ENCODE results near the gene ASB8.
A peak's percentile ranks its signal among the peaks of the same experiment; 100 is the strongest.
"Not testable (repeated sequence)": the region's sequence is repeated elsewhere in the genome, so short reads cannot be mapped to it uniquely, and the experiment has no call there.

ASB8 gene

GRCh38 chr12:48142818-48143674, 14.3 kb downstream of the ASB8 start:
- FAIRE-seq (no peak), DNase-seq (ENCODE audit: low spot score) (no peak)

- FAIRE-seq (no peak), DNase-seq (ENCODE audit: low spot score) (no peak)
Measured at GRCh38 chr12:48135027-48135426, 22.3 kb downstream of the ASB8 start.

GRCh38 chr12:48132826-48133225, 24.5 kb downstream of the ASB8 start:
- FAIRE-seq (no peak), DNase-seq (ENCODE audit: low spot score) (no peak)

GRCh38 chr12:48131517-48131916, 25.8 kb downstream of the ASB8 start:
- DNase-seq (ENCODE audit: low spot score): no peak
- no peak for FAIRE-seq

- FAIRE-seq (no peak), DNase-seq (ENCODE audit: low spot score) (no peak)
Measured at GRCh38 chr12:48129376-48129775, 27.9 kb downstream of the ASB8 start.

GRCh38 chr12:48128800-48129199, 28.5 kb downstream of the ASB8 start:
- DNase-seq (ENCODE audit: low spot score) (no peak), FAIRE-seq (no peak)

GRCh38 chr12:48126953-48127630, 30.2 kb downstream of the ASB8 start:
- DNase-seq (ENCODE audit: low spot score) (no peak), FAIRE-seq (no peak)

- DNase-seq (ENCODE audit: low spot score): no peak
- FAIRE-seq: no peak
Measured at GRCh38 chr12:48125985-48126384, 31.3 kb downstream of the ASB8 start.

GRCh38 chr12:48125542-48125941, 31.8 kb downstream of the ASB8 start:
- not testable (repeated sequence) for FAIRE-seq; DNase-seq (ENCODE audit: low spot score)

GRCh38 chr12:48123169-48123568, 34.1 kb downstream of the ASB8 start:
- DNase-seq (ENCODE audit: low spot score): no peak
- no peak for FAIRE-seq

GRCh38 chr12:48122065-48122834, 35.1 kb downstream of the ASB8 start:
- no peak for FAIRE-seq
- DNase-seq (ENCODE audit: low spot score): no peak

GRCh38 chr12:48121522-48121921, 35.8 kb downstream of the ASB8 start:
- DNase-seq (ENCODE audit: low spot score) (no peak), FAIRE-seq (no peak)

- DNase-seq (ENCODE audit: low spot score) (no peak), FAIRE-seq (no peak)
Measured at GRCh38 chr12:48119834-48120195, 37.5 kb downstream of the ASB8 start.

- DNase-seq (ENCODE audit: low spot score) (peak; percentile 73), FAIRE-seq (peak; percentile 73)
Measured at GRCh38 chr12:48119078-48119833, 38.1 kb downstream of the ASB8 start, which contains the start of gene PFKM. Gene PFKM (plus strand): TSS chr12:48119364. CDS start chr12:48122775, 3,411 bp downstream.

- no peak for FAIRE-seq
- no peak for DNase-seq (ENCODE audit: low spot score)
Measured at GRCh38 chr12:48118284-48118871, 38.9 kb downstream of the ASB8 start.

- FAIRE-seq: no peak
- DNase-seq (ENCODE audit: low spot score): no peak
Measured at GRCh38 chr12:48115957-48116356, 41.4 kb downstream of the ASB8 start.

- FAIRE-seq; DNase-seq (ENCODE audit: low spot score): not testable (repeated sequence)
Measured at GRCh38 chr12:48111312-48111693, 46.0 kb downstream of the ASB8 start.

- FAIRE-seq (no peak), DNase-seq (ENCODE audit: low spot score) (no peak)
Measured at GRCh38 chr12:48110691-48111311, 46.5 kb downstream of the ASB8 start.

GRCh38 chr12:48109424-48109823, 47.9 kb downstream of the ASB8 start:
- FAIRE-seq (no peak), DNase-seq (ENCODE audit: low spot score) (no peak)
